ENCODE data around the gene FAM120C. TPM values are rescaled to one million over a fixed set of nuclear protein-coding genes. Genes with fewer than 3 reads are reported as not detected.
A peak's percentile ranks its signal among the peaks of the same experiment; 100 is the strongest.

The FAM120C gene
- total and polyA plus RNA-seq, 10 of the 15 experiments (the other 5 are each of a cell fraction or from before 2014, with no cell fraction given), result 1.3 to 9.8 (median 4.9) TPM

- TF ChIP-seq SMAD1 (IDR thresholded peaks at IDR 0.05; ENCODE audit: low read depth, partially characterized antibody) (no peak), DPF2 (IDR thresholded peaks at IDR 0.05) (no peak; the same call in 1 of the 2 replicates), PAX8 (IDR thresholded peaks at IDR 0.05) (no peak), PRDM15 (CRISPR knock-in tag; IDR thresholded peaks at IDR 0.05) (no peak), PBX3 (IDR thresholded peaks at IDR 0.05; ENCODE audit: insufficient replicate concordance, low read depth, low read length) (no peak), EZH2 (IDR thresholded peaks at IDR 0.05; ENCODE audit: borderline replicate concordance, control insufficient read depth, low read depth, low read length) (no peak), CUX1 (IDR thresholded peaks at IDR 0.05; ENCODE audit: insufficient replicate concordance, low read depth, low read length) (no peak), ELK1 (IDR thresholded peaks at IDR 0.05; ENCODE audit: low read depth, low read length) (0 out of 2 replicates have a peak, but pooled peaks have one; percentile 5), ZNF217 (IDR thresholded peaks at IDR 0.05) (no peak), YBX1 (IDR thresholded peaks at IDR 0.05) (no peak), ZZZ3 (IDR thresholded peaks at IDR 0.05; ENCODE audit: control insufficient read depth, insufficient read length, low read depth) (no peak), NRF1 (conservative IDR thresholded peaks at IDR 0.05; ENCODE audit: low read depth, low read length) (no peak), TBL1XR1 (IDR thresholded peaks at IDR 0.05; ENCODE audit: low read depth, low read length) (0 out of 2 replicates have a peak, but pooled peaks have one; percentile 11)
Measured at GRCh38 chrX:54043541-54044125, 139.4 kb downstream of the FAM120C start (continued).

Data from GM12878 (cell line).